GM10847 (cell line): ENCODE results near the gene NTN5.

Experiments used
- POLR2A ChIP-seq: IDR thresholded peaks from 2 replicates; pipeline ENCODE4 v1.6.1; 2011; ENCODE audit not compliant: insufficient read length; ENCODE audit errors: extremely low read depth

Gene NTN5, protein sequence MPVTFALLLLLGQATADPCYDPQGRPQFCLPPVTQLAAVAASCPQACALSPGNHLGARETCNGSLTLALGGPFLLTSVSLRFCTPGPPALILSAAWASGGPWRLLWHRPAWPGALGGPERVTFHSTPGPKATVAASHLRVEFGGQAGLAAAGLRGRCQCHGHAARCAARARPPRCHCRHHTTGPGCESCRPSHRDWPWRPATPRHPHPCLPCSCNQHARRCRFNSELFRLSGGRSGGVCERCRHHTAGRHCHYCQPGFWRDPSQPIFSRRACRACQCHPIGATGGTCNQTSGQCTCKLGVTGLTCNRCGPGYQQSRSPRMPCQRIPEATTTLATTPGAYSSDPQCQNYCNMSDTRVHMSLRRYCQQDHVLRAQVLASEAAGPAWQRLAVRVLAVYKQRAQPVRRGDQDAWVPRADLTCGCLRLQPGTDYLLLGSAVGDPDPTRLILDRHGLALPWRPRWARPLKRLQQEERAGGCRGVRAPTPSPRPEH

DNA sequence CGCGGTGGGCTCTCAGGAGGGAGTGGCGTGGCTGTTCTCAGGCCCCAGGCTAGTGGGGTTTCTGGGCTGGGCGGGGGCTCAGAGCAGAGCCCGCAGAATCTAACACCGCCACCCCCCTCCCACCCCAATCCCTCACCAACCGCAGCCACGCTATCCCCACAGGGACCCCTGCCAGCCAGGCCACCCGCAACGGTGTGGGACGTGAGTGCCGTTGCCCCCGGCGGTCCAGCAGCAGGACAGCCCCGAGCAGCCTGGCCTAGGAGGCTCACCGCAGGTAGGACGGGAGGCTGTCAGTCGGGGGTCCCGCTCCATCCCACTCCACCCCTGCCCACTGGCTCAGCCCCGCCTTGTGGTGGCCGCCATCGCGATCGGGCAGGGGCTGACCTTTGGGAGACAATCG lies at the start of gene NTN5:
NTN5 (minus strand) TSS at position 24 of the 400 bp plus-strand sequence. CDS start 2,031 bp downstream, outside the sequence.
- no peak for TF ChIP-seq POLR2A

DNA sequence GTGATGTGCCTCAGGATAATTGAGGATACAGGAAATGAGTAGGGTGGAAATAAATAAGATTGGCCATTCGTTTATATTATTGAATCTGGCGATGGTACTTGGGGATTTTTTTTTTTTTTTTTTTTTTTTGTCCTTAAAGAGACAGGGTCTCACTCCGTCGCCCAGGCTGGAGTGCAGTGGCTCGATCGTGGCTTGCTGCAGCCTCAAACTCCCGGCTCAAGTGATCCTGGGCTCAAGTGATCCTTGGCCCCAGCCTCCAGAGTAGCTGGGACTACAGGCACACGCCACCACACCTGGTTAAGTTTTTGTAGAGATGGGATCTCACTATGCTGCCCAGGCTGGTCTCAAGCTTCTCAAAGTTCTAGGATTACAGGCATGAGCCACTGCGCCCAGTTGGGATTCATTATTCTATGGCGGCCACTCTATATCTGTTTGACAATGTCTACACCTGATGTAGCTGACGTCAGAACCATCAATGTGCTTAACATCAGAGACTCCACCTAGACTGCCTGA lies 49.4 kb upstream of the NTN5 start:
- TF ChIP-seq POLR2A = no peak

DNA sequence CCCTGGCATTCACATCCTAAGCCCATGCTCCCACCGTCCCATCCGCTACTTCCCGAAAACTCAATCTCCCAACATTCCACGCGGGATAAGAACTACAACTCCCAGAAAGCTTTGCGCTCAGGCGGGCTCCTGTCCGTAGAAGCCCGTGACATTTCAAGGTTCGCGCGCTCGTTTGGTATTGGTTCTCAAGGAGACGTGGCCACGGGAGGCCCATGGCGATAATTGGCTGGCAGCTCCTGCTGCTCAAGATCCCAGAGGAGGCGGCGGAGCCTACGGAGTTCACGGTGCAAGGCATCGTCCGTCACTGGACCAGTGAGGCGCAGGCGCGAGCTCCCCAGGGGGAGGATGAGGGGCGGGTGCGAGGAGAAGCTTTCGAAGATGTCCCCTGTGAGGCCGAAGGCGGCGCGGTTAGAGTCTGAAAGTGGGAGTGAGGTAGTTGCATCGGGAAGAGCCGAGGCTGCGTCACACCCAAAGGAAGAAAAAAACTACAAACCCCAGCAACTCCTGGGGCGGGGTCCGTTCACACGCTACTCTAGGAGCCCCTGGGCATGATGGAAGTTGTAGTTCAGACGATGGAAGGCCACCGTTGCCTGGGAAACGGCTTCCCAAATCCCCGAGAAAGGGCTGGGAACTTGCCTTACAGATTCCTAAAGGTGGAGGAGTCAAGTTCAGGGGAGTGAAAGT lies 47.9 kb upstream of the NTN5 start:
- TF ChIP-seq POLR2A = peak; percentile 46

DNA sequence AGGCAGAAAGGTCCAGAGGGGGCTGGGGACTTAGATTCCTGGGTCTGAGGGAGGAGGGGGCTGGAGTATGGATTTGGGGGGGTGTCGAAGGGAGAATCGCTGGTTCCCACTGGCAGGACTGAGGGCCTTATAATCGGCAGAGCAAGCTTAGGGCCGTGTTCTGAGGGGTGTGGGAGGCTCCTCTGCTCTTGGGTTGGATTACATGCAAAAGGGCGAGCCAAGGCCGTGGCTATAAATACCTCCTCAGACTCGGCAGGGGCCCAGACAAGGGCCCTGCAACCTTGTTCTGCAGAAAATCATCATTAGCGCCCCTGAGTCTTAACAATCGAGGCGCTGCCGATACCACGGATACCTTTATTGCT lies 47.4 kb upstream of the NTN5 start:
- TF ChIP-seq POLR2A = no peak

DNA sequence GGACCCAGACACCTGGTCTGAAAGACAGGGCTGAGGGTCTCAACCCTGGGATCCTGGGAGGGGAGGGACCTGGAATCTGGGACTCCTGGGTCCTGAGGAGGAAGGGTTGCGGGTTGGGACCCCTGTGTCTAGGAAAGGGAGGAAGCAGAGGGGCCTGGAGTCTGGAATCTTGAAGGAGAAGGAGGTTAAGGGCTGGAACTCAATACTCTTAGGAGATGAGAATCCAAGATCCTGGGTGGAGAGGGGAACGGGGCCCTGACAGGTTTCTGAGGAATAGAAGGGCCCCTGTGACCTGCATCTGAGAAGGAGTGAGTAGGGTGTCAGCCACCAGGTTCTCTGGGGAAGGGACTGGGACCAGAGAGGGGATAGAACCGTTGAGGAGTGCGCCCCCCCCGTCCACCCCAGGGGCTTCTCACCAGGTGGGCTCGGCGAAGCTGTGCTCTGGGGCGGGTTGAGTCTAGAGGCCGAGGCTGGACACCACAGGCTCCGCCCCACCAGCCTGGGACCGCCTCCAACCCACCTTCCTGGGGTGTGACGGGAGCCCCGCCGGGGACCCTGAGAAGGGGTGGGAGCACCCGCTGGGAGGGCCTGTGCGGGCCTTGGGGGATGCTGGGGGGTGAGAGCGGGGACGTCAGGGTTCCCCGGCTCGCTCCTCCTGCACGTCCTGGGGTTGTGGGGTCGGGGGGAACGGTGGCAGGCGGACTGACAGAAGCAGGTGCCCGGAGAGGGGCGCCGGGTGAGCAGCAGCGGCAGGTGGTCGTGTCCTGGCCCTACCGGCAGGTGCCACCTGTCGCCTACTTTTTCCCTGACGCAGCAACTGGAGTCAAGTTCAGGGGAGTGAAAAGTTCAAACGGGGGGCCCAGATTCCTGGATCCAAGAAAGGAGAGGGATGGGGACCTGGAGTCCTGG lies 46.7 kb upstream of the NTN5 start, which contains the start of gene MAMSTR:
MAMSTR (minus strand) TSS at position 463 of the 909 bp plus-strand sequence. CDS start 694 bp downstream, outside the sequence.
- no peak for TF ChIP-seq POLR2A

DNA sequence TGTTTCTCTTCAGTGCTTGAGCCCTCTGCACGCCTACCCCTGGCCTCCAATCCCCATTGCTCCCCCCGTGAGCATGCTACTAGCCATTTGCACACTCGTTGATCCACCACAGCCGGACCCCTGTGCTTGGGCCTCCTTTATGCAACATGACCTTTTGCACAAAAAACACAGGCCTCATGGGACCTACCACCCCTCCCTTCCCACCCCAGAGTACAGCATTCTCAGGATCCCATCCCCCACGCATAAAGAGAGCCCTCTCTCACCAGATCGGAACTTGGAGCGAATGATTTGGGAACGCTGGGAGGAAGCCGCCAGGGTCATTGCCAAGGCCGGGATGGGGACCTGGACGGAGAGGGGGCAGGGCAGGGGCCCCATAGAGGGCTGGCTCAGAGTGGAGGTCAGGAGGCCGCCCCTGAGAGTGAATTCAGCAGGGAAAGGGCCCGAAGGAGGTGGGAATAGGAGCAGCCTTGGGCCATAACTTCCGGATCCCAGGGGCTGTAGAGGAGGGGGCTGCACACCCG lies 46.0 kb upstream of the NTN5 start:
- no peak for TF ChIP-seq POLR2A

DNA sequence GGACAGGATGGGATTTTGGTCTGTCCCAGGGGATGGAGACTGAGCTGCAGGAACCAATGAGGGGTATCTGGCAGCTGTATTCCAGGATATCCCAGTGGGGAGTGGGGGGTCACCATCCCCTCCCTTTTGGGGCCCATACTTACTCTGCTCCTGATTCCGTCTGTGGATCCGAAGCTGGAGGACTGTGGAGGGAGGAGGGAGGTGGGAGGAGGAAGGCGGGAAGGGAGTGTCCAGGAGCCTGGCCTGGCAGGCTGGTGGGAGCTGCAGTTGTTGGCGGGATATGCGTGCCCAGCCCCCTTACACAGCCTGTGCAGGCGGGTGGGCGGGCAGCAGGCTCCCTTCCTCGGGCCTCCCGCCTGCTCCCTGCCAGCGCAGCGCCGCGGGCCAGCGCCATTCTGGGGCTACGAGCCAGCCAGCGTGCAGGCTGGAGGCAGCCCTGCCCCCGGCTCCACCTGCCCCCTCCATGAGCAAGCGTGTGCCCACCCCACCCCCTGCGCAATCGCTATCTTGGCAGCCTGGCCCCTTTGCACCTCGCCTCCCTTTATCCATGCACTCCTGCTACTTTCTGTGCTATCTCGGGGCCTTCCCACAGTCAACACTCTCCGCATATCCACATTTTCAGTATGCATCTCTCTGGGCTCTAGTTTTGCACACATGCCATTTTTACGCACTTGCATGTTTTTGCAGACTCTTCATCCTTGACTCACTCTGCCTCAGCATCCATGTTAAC lies 43.9 kb upstream of the NTN5 start:
- no peak for TF ChIP-seq POLR2A

DNA sequence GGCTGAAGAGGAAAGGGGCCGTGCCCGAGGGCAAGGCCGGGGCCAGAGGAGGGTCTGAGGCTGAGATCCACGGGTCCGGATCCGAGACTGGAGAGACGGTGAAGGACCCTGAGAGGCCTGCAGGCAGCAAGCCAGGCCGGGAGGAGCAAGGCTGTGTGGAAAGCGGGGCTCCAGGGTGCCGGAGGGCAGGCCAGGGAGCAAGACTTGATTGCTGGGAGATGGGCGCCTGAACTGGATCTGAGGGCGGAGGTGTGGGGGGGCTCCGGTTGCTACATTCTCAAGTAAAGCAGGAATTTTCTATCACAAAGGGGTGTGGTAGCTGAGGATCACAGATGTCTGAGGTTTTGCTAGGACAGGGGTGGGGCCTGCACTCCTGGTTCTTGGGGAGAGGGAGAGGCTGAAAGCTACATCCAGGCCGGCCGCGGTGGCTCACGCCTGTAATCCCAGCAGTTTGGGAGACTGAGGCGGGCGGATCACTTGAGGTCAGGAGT lies 42.9 kb upstream of the NTN5 start:
- TF ChIP-seq POLR2A = no peak

DNA sequence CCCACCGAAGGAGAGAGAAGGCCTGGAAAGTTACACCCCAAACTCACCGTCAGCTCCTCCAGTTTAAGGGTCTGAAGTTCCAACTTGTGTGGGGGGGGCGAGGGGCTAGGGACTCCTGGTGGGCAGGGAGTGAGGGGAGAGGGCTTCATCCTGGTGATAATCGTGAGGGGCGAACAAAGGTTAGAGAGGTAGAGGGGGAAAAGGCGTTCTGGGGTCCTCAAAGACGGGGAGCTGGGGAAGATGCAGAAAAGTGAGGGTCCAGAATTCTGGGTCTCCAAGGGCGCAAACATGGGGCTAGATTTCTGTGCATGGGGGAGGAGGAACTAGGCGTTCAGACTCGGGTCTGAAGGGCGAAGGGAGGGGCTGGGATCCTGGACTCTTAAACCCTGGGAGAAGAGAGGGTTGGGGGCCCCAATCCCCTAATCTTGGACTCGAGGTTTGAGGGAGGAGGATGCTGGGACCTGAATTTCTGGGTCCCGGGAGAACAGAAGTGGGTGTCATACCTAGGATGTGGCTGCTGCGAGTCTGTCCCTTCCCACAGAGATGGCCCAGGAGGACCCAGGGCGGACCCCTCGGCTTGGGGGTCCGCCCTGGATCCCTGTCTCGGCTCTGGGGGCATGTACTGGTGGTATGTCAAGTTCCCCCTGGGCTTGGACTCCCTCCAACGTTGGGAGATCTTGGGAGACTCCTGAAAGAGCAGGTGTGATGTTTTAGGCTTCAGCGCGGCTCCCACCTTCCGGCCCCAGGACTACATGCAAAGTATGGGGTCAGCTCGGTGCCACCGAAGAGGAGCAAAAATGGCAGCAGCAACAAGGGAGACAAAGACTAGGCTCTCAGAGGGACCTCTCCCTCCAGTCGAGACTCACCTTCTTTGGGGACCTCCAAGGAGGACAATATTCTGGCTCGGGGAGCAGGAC lies 42.2 kb upstream of the NTN5 start:
- TF ChIP-seq POLR2A = no peak

DNA sequence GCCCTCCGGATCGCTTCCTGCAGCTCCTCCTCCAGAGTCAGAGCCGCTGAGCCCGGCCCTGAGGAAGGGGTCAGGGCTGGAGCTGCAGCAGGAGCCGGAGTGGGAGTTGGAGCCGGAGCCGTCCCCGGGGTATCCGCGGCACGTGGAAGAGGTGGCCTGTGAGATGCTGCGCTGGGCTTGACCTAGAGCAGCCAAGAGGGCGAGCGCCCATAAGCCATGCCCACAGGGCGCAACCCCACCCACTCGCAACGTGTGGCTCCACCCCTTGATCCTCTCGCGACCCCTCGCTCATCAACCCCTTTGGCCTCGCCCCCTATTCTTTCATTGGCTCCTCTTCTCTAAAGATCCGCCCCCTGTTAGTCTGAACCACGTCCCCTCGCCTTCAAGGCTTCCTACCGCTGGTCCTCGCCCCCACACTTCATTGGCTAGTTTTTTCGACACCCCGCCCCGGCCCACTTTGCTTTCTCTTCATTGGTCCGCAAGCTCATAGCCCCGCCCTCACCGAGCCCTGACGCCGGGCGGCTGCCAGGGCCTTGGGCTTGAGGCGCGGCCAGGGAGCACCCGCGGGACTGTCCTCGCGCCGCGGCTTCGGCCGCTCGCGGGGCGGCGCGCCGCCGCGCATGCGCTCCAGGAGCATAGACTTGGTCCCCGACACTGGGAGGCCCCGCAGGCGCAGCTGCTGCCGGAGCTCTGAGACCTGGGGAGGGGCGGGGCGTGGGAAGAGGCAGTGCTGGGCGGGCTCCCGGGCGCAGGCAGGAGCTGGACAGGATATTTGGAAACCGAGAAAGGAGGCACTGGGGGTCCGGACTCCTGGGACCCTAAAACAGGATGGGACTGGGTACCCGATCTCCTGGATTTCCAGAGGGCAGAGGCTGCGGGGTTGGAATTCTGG lies 41.3 kb upstream of the NTN5 start:
- TF ChIP-seq POLR2A = peak; percentile 49

DNA sequence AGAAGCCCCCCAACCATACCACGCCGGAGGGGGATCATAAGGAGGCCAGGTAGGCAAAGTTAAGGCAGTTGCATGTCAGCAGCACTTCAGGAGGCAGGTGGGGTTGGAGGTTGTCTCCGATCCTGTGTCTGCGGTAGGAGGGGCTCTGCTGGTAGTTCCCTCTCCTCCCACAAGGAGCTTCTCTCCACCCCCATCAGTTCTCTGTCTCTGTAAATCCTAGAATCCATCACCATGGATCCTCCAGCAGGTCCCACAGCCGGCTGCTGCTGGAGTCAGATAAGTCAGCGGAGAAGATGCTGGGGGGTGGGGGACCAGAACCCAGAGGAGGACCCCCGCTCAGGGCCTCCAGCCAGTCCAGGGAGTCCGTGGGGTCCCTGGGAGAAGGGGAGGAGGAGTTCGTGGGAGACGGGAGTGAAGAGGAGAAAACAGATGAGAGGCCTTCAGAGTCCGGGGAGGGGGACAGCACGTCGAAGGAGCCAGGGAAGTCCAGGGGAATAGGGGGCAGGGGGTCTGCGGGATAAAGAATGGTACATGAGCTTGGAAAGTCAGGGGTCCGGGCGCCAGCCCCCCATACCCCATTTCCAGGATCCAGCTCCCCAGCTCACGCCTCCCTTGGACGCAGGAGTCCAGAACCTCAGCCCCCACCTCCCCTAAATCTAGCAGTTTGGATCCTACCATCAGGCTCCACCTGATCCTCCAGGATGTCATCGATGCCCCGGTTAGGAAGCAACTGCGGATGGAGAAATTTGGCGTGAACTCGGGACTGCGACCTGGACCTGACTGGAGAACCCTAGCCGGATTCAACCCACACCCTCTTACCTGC lies 40.4 kb upstream of the NTN5 start:
- TF ChIP-seq POLR2A = no peak
